HS-27A (cell line): ENCODE measurements around the gene KANK4.

Experiments used
- DNase-seq: peaks from one replicate; pipeline ENCODE4 v3.0.0-alpha.2; 2012; ENCODE audit warnings: low read depth, missing footprints

KANK4 gene

GRCh38 chr1:62318756-62319544 lies at the start of gene KANK4:
TSS of gene KANK4 (minus strand) at chr1:62319434. CDS start at chr1:62281564, 37,870 bp downstream.
- no peak for DNase-seq

GRCh38 chr1:62368989-62369388 lies 49.8 kb upstream of the KANK4 start:
- no peak for DNase-seq

- no peak for DNase-seq
Measured at GRCh38 chr1:62367005-62367557, 47.8 kb upstream of the KANK4 start.

GRCh38 chr1:62364721-62365120 lies 45.5 kb upstream of the KANK4 start:
- no peak for DNase-seq

- no peak for DNase-seq
Measured at GRCh38 chr1:62362926-62363325, 43.7 kb upstream of the KANK4 start.

- no peak for DNase-seq
Measured at GRCh38 chr1:62362061-62362917, 43.1 kb upstream of the KANK4 start.

GRCh38 chr1:62361431-62361830 lies 42.2 kb upstream of the KANK4 start:
- DNase-seq, result no peak

- DNase-seq, result no peak
Measured at GRCh38 chr1:62358665-62359373, 39.6 kb upstream of the KANK4 start.

- DNase-seq, result no peak
Measured at GRCh38 chr1:62357916-62358315, 38.7 kb upstream of the KANK4 start.

GRCh38 chr1:62356257-62356835 lies 37.1 kb upstream of the KANK4 start:
- peak; percentile 54 for DNase-seq

- no peak for DNase-seq
Measured at GRCh38 chr1:62355095-62355494, 35.9 kb upstream of the KANK4 start.

- no peak for DNase-seq
Measured at GRCh38 chr1:62353853-62354252, 34.6 kb upstream of the KANK4 start.

- no peak for DNase-seq
Measured at GRCh38 chr1:62352387-62352786, 33.2 kb upstream of the KANK4 start.

- DNase-seq, result no peak
Measured at GRCh38 chr1:62349470-62350233, 30.4 kb upstream of the KANK4 start.

GRCh38 chr1:62346886-62347285 lies 27.7 kb upstream of the KANK4 start:
- no peak for DNase-seq

- no peak for DNase-seq
Measured at GRCh38 chr1:62343911-62344310, 24.7 kb upstream of the KANK4 start.

GRCh38 chr1:62342270-62342669 lies 23.0 kb upstream of the KANK4 start:
- no peak for DNase-seq

GRCh38 chr1:62341615-62342014 lies 22.4 kb upstream of the KANK4 start:
- DNase-seq, result no peak

GRCh38 chr1:62341089-62341488 lies 21.9 kb upstream of the KANK4 start:
- no peak for DNase-seq

GRCh38 chr1:62337706-62338631 lies 18.7 kb upstream of the KANK4 start:
- DNase-seq, result no peak
